Measurements from ENCODE around the gene TMEM150B. TPM values are rescaled to one million over a fixed set of nuclear protein-coding genes. Genes with fewer than 3 reads are reported as not detected.

The TMEM150B gene
- total RNA-seq, 4 donors from 2014 or later: 5.6 to 26.7 (median 16.6) TPM

DNA sequence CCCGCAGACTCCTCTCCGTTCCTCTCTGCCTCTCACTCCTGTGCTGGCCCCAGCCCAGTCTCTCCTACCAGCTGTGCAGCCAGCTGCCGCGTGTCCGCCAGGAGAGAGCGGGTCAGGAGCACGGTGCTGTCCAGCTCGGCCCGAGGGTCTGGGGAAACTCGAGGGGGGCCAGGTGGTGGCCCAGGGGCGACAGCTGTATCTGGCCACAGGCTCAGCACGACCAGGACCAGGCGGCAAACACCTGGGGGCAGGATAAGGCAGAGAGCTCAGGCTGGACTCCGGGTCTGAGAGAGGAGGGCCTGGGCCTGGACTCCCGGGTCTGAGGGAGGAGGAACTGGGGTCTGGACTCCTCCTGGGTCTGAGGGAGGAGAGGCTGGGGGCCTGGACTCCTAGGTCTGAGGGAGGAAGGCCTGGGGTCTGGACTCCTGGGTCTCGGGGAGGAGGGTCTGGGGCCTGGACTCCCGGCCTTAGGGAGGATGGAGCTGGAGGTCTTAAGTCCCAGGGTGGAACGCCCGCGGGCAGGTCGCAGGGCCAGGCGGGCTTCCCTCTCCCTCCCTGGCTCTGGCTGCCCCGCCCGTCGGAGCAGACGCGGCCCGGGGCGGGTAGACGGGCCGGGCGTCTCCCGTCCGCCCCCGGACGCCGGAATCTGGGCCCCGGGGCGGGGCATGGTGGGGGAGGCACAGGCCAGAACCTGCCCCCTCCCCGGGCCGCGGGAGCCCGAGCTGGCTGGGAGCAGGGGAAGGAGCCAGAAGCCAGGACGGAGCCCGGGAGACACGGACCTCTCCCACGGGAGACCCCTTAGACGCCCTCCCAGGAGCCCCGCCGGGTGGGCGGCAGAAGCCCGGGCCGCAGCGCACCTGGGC is 43.8 kb upstream of the TMEM150B start:
- peak; percentile 74 for ATAC-seq (ENCODE audit: low FRiP score)
- TF ChIP-seq, protein P1, sequence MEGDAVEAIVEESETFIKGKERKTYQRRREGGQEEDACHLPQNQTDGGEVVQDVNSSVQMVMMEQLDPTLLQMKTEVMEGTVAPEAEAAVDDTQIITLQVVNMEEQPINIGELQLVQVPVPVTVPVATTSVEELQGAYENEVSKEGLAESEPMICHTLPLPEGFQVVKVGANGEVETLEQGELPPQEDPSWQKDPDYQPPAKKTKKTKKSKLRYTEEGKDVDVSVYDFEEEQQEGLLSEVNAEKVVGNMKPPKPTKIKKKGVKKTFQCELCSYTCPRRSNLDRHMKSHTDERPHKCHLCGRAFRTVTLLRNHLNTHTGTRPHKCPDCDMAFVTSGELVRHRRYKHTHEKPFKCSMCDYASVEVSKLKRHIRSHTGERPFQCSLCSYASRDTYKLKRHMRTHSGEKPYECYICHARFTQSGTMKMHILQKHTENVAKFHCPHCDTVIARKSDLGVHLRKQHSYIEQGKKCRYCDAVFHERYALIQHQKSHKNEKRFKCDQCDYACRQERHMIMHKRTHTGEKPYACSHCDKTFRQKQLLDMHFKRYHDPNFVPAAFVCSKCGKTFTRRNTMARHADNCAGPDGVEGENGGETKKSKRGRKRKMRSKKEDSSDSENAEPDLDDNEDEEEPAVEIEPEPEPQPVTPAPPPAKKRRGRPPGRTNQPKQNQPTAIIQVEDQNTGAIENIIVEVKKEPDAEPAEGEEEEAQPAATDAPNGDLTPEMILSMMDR (IDR thresholded peaks at IDR 0.05): no peak
- no peak for DNase-seq (ENCODE audit: low spot score)

DNA sequence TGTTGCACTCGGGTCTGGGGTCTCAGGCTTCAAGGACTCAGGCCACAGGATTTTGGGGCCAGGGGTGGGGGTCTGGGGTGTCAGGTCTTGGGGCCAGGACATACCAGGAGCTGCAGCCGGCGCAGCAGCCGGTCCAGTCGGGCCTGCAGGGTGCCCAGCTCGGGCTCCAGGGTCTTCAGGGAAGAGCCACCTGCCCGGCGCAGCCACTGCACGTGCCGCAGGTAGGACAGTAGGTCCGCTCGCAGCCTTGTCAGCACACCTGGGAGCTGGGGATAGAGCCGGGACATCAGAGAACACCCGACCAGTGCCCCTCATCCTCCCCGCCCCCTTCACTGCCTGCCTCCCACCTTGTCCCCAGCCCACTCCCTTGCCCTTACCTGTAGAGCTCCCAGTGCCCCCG is 43.0 kb upstream of the TMEM150B start:
- TF ChIP-seq, protein P1 (IDR thresholded peaks at IDR 0.05): no peak
- ATAC-seq (ENCODE audit: low FRiP score): no peak
- no peak for DNase-seq (ENCODE audit: low spot score)

GRCh38 chr19:55366790-55367189 is 41.6 kb upstream of the TMEM150B start:
- DNase-seq (ENCODE audit: low spot score) (no peak), ATAC-seq (ENCODE audit: low FRiP score) (no peak)
- TF ChIP-seq, protein P1 (IDR thresholded peaks at IDR 0.05): no peak

GRCh38 chr19:55365964-55366363 is 40.8 kb upstream of the TMEM150B start:
- DNase-seq (ENCODE audit: low spot score): no peak
- ATAC-seq (ENCODE audit: low FRiP score): no peak
- TF ChIP-seq, protein P1 (IDR thresholded peaks at IDR 0.05): no peak

DNA sequence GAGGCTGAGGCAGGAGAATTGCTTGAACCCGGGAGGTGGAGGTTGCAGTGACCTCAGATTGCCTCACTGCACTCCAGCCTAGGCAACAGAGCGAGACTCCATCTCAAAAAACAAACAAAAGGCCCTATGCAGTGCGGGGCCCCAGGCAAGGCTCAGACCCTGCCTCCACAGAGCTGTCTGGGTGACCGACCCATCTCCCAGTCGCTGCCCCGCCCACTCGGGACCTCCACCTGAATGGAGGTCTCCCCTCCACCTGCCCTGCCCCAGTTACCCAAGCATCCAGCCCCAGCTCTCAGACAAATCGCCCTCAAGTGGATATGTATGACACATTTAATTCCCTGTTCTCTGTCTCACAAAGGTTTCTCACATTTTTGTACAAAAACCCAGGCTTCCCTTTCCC is 40.1 kb upstream of the TMEM150B start:
- DNase-seq (ENCODE audit: low spot score) (no peak), ATAC-seq (ENCODE audit: low FRiP score) (no peak)
- TF ChIP-seq, protein P1 (IDR thresholded peaks at IDR 0.05): no peak

GRCh38 chr19:55362990-55363716 is 38.0 kb upstream of the TMEM150B start, which contains the start of gene GARIN5B:
Gene GARIN5B (minus strand): TSS chr19:55363260. CDS start chr19:55363066, 194 bp downstream.
- TF ChIP-seq, protein P1 (IDR thresholded peaks at IDR 0.05): no peak
- no peak for ATAC-seq (ENCODE audit: low FRiP score)

More at GRCh38 chr19:55362990-55363716, 38.0 kb upstream of the TMEM150B start, which contains the start of gene GARIN5B:
- DNase-seq (ENCODE audit: low spot score): no peak
